Measurements from ENCODE around the gene HACD3. TPM values are rescaled to one million over a fixed set of nuclear protein-coding genes. Genes with fewer than 3 reads are reported as not detected.

HACD3 gene
- polyA plus RNA-seq, 2 of the 4 experiments (the other 2 are of a cell fraction), result 151 to 212 TPM

GRCh38 chr15:65521350-65521749 lies 8.9 kb upstream of the HACD3 start (continued):
- TF ChIP-seq MAZ (IDR thresholded peaks at IDR 0.05; ENCODE audit: borderline replicate concordance, low read depth, low read length) (no peak), BCL3 (IDR thresholded peaks at IDR 0.05) (no peak), CHD4 (IDR thresholded peaks at IDR 0.05; ENCODE audit: borderline replicate concordance) (no peak), ZNF302 (CRISPR knock-in tag; IDR thresholded peaks at IDR 0.05) (no peak)

DNA sequence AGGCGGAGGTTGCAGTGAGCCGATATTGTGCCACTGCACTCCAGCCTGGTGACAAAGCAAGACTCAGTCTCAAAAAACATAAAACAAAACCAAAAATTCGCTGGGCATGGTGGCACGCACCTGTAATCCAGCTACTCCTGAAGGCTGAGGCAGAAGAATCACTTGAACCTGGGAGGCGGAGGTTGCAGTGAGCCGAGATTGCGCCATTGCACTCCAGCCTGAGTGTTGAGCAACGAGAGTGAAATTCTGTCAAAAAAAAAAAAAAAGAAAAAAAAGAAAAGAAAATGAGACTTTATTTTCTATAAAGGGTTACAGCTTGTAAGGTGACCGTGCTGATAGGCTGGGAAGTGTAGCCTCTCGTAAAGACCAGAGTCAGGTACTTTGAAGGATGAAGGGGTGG lies 6.0 kb upstream of the HACD3 start:
- no peak for DNase-seq (ENCODE audit: low read depth in 1 of 2, low spot score in 1 of 2)
- ChIA-PET POLR2A (interaction anchor here (1.3 kb wide), 1 partner anchor 345 kb away, joined by 3 read pairs; the partner anchor contains the start of gene RAB11A), CTCF (interaction anchor here (0.7 to 2.3 kb wide), 4 partner anchors 10 to 532 kb away, joined by 3 to 7 read pairs (median 3); partner anchors contain the start of gene INTS14)
- no peak for TF ChIP-seq RCOR1 (IDR thresholded peaks at IDR 0.05; ENCODE audit: low read depth, low read length)
- no peak for TF ChIP-seq CTCF (IDR thresholded peaks at IDR 0.05)
- TF ChIP-seq HOXA7 (CRISPR knock-in tag; IDR thresholded peaks at IDR 0.05), result no peak
- no peak for TF ChIP-seq HES2 (IDR thresholded peaks at IDR 0.05)
- TF ChIP-seq, protein P1, sequence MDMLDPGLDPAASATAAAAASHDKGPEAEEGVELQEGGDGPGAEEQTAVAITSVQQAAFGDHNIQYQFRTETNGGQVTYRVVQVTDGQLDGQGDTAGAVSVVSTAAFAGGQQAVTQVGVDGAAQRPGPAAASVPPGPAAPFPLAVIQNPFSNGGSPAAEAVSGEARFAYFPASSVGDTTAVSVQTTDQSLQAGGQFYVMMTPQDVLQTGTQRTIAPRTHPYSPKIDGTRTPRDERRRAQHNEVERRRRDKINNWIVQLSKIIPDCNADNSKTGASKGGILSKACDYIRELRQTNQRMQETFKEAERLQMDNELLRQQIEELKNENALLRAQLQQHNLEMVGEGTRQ (IDR thresholded peaks at IDR 0.05), result no peak
- TF ChIP-seq, protein P2, sequence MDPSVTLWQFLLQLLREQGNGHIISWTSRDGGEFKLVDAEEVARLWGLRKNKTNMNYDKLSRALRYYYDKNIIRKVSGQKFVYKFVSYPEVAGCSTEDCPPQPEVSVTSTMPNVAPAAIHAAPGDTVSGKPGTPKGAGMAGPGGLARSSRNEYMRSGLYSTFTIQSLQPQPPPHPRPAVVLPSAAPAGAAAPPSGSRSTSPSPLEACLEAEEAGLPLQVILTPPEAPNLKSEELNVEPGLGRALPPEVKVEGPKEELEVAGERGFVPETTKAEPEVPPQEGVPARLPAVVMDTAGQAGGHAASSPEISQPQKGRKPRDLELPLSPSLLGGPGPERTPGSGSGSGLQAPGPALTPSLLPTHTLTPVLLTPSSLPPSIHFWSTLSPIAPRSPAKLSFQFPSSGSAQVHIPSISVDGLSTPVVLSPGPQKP (IDR thresholded peaks at IDR 0.05; ENCODE audit: low read depth, low read length), result no peak
- no peak for TF ChIP-seq BCL3 (IDR thresholded peaks at IDR 0.05)
- no peak for TF ChIP-seq CBX8 (IDR thresholded peaks at IDR 0.05)
- TF ChIP-seq BHLHE40 (IDR thresholded peaks at IDR 0.05; ENCODE audit: low read depth, low read length), result no peak
- TF ChIP-seq CHD4 (IDR thresholded peaks at IDR 0.05; ENCODE audit: borderline replicate concordance), result no peak
- no peak for TF ChIP-seq ESRRA (IDR thresholded peaks at IDR 0.05; ENCODE audit: borderline replicate concordance, low read length)
- no peak for TF ChIP-seq E2F6 (IDR thresholded peaks at IDR 0.05; ENCODE audit: borderline replicate concordance, low read depth)
- no peak for TF ChIP-seq GATA3 (IDR thresholded peaks at IDR 0.05; ENCODE audit: borderline replicate concordance)
- TF ChIP-seq CHD2 (IDR thresholded peaks at IDR 0.05; ENCODE audit: low read length, partially characterized antibody), result no peak
- no peak for TF ChIP-seq RARB (CRISPR knock-in tag; IDR thresholded peaks at IDR 0.05)
- no peaks in the 10 kb centered on the region for H3K9me3 ChIP-seq
- no peak for FAIRE-seq
- H3K4me3 ChIP-seq, result no peak overlapping the region
- H3K4me1 ChIP-seq, result no peaks in the 10 kb centered on the region
- no peak for ATAC-seq
- H3K4me2 ChIP-seq, result no peak overlapping the region
- H3K27ac ChIP-seq, result no peak overlapping the region
- 69% methylated on average over 10 of the region's 10 CpGs for WGBS (ENCODE audit: missing lambda C conversion rate)
